HepG2 (cell line): ENCODE data around the gene SERINC2. TPM values are rescaled to one million over a fixed set of nuclear protein-coding genes. Genes with fewer than 3 reads are reported as not detected.
A peak's percentile ranks its signal among the peaks of the same experiment; 100 is the strongest.

Experiments
- BRCA1 ChIP-seq: sonication (generic); formaldehyde crosslinking; IDR thresholded peaks from 2 replicates; pipeline ENCODE4 v1.4.0; 2020; ENCODE audit warnings: missing genetic modification reagents
- DRAP1 ChIP-seq: IDR thresholded peaks from 2 replicates; pipeline ENCODE4 v1.6.1; 2016; ENCODE audit warnings: missing genetic modification reagents, missing compliant biosample characterization
- ETV5 ChIP-seq: IDR thresholded peaks from 2 replicates; pipeline ENCODE4 v1.6.1; 2018; ENCODE audit warnings: missing biosample characterization, missing genetic modification reagents, inconsistent platforms, borderline replicate concordance
- GABPA ChIP-seq, 2 experiments: IDR thresholded peaks; 2 replicates each; pipeline ENCODE4 v1.6.1; 2011 to 2016; ENCODE audit warnings: low read depth in 2 of 2, low read length in 1 of 2, missing biosample characterization in 1 of 2, missing genetic modification characterization in 1 of 2
- HNRNPLL ChIP-seq: fragments of 200-400 bp; formaldehyde crosslinking; IDR thresholded peaks from 2 replicates; pipeline ENCODE4 v1.6.1; 2017; ENCODE audit warnings: mild to moderate bottlenecking, low read depth, low read length; ENCODE audit not compliant: poor library complexity, severe bottlenecking
- PHF21A ChIP-seq: sonication (generic); formaldehyde crosslinking; IDR thresholded peaks from 2 replicates; pipeline ENCODE4 v1.5.0; 2020; ENCODE audit warnings: mild to moderate bottlenecking, missing genetic modification reagents
- PTBP1 ChIP-seq: fragments of 200-400 bp; formaldehyde crosslinking; IDR thresholded peaks from 2 replicates; pipeline ENCODE4 v1.6.1; 2018; ENCODE audit warnings: low read length, low read depth; ENCODE audit not compliant: poor library complexity, severe bottlenecking
- SNAPC2 ChIP-seq: sonication (generic); formaldehyde crosslinking; IDR thresholded peaks from 2 replicates; pipeline ENCODE4 v1.8.1; 2022; ENCODE audit warnings: mild to moderate bottlenecking, missing genetic modification reagents
- TAF1 ChIP-seq: sonication (generic); formaldehyde crosslinking; IDR thresholded peaks from 2 replicates; pipeline ENCODE4 v1.4.0; 2020; ENCODE audit warnings: missing genetic modification reagents
- TAF15 ChIP-seq: fragments of 200-400 bp; formaldehyde crosslinking; IDR thresholded peaks from one replicate; pipeline ENCODE4 v1.6.1; 2018; ENCODE audit warnings: mild to moderate bottlenecking, low read depth, low read length; ENCODE audit not compliant: poor library complexity, severe bottlenecking
- TCF7 ChIP-seq: sonication (generic); IDR thresholded peaks from 2 replicates; pipeline ENCODE4 v1.6.1; 2016; ENCODE audit warnings: antibody characterized with exemption, low read depth
- TEAD2 ChIP-seq: sonication (generic); formaldehyde crosslinking; IDR thresholded peaks from 2 replicates; pipeline ENCODE4 v1.9.0; 2021; ENCODE audit warnings: missing genetic modification reagents
- TERF1 ChIP-seq: sonication (generic); formaldehyde crosslinking; IDR thresholded peaks from 2 replicates; pipeline ENCODE4 v1.8.0; 2022; ENCODE audit warnings: mild to moderate bottlenecking, missing genetic modification reagents, moderate library complexity
- TGIF2 ChIP-seq: IDR thresholded peaks from 2 replicates; pipeline ENCODE4 v1.6.1; 2016; ENCODE audit warnings: control low read depth, missing compliant biosample characterization
- ZFP82 ChIP-seq: sonication (generic); formaldehyde crosslinking; IDR thresholded peaks from 2 replicates; pipeline ENCODE4 v1.5.1; 2020; ENCODE audit warnings: mild to moderate bottlenecking, missing genetic modification reagents, borderline replicate concordance
- ZNF124 ChIP-seq: sonication (generic); formaldehyde crosslinking; IDR thresholded peaks from 2 replicates; pipeline ENCODE4 v1.4.0; 2020; ENCODE audit warnings: missing genetic modification reagents
- ZNF205 ChIP-seq: IDR thresholded peaks from 2 replicates; pipeline ENCODE4 v1.6.1; 2018; ENCODE audit warnings: missing biosample characterization, missing genetic modification reagents
- ZNF337 ChIP-seq: sonication (generic); formaldehyde crosslinking; IDR thresholded peaks from 2 replicates; pipeline ENCODE4 v1.5.1; 2020; ENCODE audit warnings: missing genetic modification reagents, low read depth, mild to moderate bottlenecking, borderline replicate concordance
- ZNF639 ChIP-seq: conservative IDR thresholded peaks from 2 replicates; pipeline ENCODE4 v1.6.1; 2018; ENCODE audit warnings: missing genetic modification reagents
- ZNF646 ChIP-seq: sonication (generic); formaldehyde crosslinking; IDR thresholded peaks from 2 replicates; pipeline ENCODE4 v1.9.0; 2021; ENCODE audit warnings: mild to moderate bottlenecking, missing genetic modification reagents
- polyA plus RNA-seq, 8 experiments: library from polyadenylated mRNA; depleted of rRNA in 3 of 8; stranded (reverse) in 7 of 8; unstranded in 1 of 8; fragments of >200 nt; fragmentation: Illumina TruSeq in 4 of 8; extraction: Trizol in 4 of 8; gene quantifications; 2 replicates each; pipeline versions ENCODE4 v1.2.1 to v1.2.3, GENCODE V29; 2011 to 2016; ENCODE audit warnings: low read depth in 4 of 8, missing spikeins in 1 of 8, mixed read lengths in 1 of 8; ENCODE audit not compliant: insufficient read depth in 1 of 8
- total RNA-seq, 5 experiments: library from RNA; depleted of rRNA; stranded (reverse); fragments of >200 nt; fragmentation: Illumina TruSeq; extraction: Trizol; gene quantifications; 2 replicates each; pipeline ENCODE4 v1.2.3, GENCODE V29; 2016; ENCODE audit warnings: low read depth in 1 of 5

The SERINC2 gene
- total and polyA plus RNA-seq, 2 of the 13 experiments (the other 11 are each of a cell fraction or from before 2014, with no cell fraction given), result 4.8 to 126 TPM

- TF ChIP-seq ZNF646 (no peak), ZFP82 (CRISPR knock-in tag) (no peak), PHF21A (CRISPR knock-in tag) (no peak), BRCA1 (CRISPR knock-in tag) (no peak), SNAPC2 (no peak), ZNF205 (CRISPR knock-in tag) (no peak), ZNF337 (CRISPR knock-in tag) (no peak), PTBP1 (no peak), DRAP1 (CRISPR knock-in tag) (no peak), ZNF124 (CRISPR knock-in tag) (no peak), TERF1 (CRISPR knock-in tag) (no peak), ETV5 (CRISPR knock-in tag) (0 out of 2 replicates have a peak, but pooled peaks have one; percentile 12), TCF7 (no peak), TAF1 (CRISPR knock-in tag) (no peak), TEAD2 (CRISPR knock-in tag) (no peak), GABPA (IDR thresholded peaks at IDR 0.05; ENCODE audit: low read depth, low read length) (no peak), GABPA (CRISPR knock-in tag; IDR thresholded peaks at IDR 0.05; ENCODE audit: low read depth) (no peak), ZNF639 (CRISPR knock-in tag) (no peak), TGIF2 (CRISPR knock-in tag) (no peak), TAF15 (no peak), HNRNPLL (no peak)
Observed at GRCh38 chr1:31421371-31422040, 8.5 kb downstream of the SERINC2 start (continued).
